K562 (cell line): ENCODE measurements around the gene CACNA2D3. TPM values are rescaled to one million over a fixed set of nuclear protein-coding genes. Genes with fewer than 3 reads are reported as not detected.

Source experiments
- ATAC-seq: fragments of 200-7000 bp; cut with Tn5 transposase; 3 replicates; pipeline ENCODE4 v1.9.1; 2020; ENCODE audit warnings: moderate library complexity
- BruUV-seq: library from RNA; stranded (reverse); fragments of 400-500 nt; replicated peaks from 2 replicates; lab custom pipeline; 2021; lab: Mats Ljungman, UMichigan
- CTCF ChIA-PET: fragments of 300-600 bp; formaldehyde crosslinking; extraction: SDS; loops from one replicate; lab custom pipeline; 2021; ENCODE audit warnings: low intra/inter-chr PET ratio; lab: Yijun Ruan, JAX
- POLR2A ChIA-PET: fragments of 300-600, 350-650 bp; sonication (Branson Sonifier 250); formaldehyde crosslinking; extraction: SDS; loops from one replicate; lab custom pipeline; 2021; ENCODE audit warnings: antibody characterized with exemption, inconsistent platforms; lab: Yijun Ruan, JAX
- DNase-seq, 4 experiments: peaks; one replicate each; pipeline versions ENCODE4 v3.0.0 to v3.0.0-alpha.2; 2011 to 2018; ENCODE audit warnings: low spot score in 3 of 4, mixed read lengths in 3 of 4; ENCODE audit errors: extremely low read depth in 1 of 4
- FAIRE-seq: peaks from 2 replicates; lab custom pipeline; 2011; peaks lifted over from hg19 to GRCh38; lab: Jason Lieb, UNC
- H2AFZ ChIP-seq: 2 replicates; pipeline ENCODE4 v1.6.0; 2011; ENCODE audit warnings: low read depth, low read length, control low read depth, inconsistent platforms
- H3K27ac ChIP-seq: fragments of 200-600 bp; 3 replicates; pipeline ENCODE4 v1.8.0; 2011; ENCODE audit warnings: low read depth, mild to moderate bottlenecking, control low read depth, inconsistent platforms, low read length, moderate library complexity, mixed read lengths; ENCODE audit errors: extremely low read depth
- H3K27me3 ChIP-seq, 2 experiments: fragments of 300-600 bp in 1 of 2; 2 replicates in 1 of 2; 3 replicates in 1 of 2; pipeline versions ENCODE4 v1.6.0 to v1.8.0; 2011; ENCODE audit warnings: inconsistent platforms in 2 of 2, low read length in 2 of 2, mild to moderate bottlenecking in 1 of 2, mixed read lengths in 1 of 2, moderate library complexity in 1 of 2; ENCODE audit not compliant: control insufficient read depth in 2 of 2, insufficient read depth in 2 of 2
- H3K36me3 ChIP-seq: fragments of 300-600 bp; 3 replicates; pipeline ENCODE4 v1.8.0; 2011; ENCODE audit warnings: mild to moderate bottlenecking, low read length, inconsistent platforms; ENCODE audit not compliant: control insufficient read depth, insufficient read depth
- H3K4me1 ChIP-seq, 2 experiments: fragments of 200-600 bp in 1 of 2; replicated peaks in 1 of 2; 2 replicates in 1 of 2; 3 replicates in 1 of 2; pipeline versions ENCODE4 v1.5.1 to v1.8.0; 2011; ENCODE audit warnings: inconsistent platforms in 2 of 2, low read length in 2 of 2, mild to moderate bottlenecking in 1 of 2, mixed read lengths in 1 of 2, moderate library complexity in 1 of 2; ENCODE audit not compliant: control insufficient read depth in 2 of 2, insufficient read depth in 2 of 2
- H3K4me2 ChIP-seq: 2 replicates; pipeline ENCODE4 v1.6.1; 2011; ENCODE audit warnings: low read length, control low read depth, inconsistent platforms, mixed read lengths; ENCODE audit not compliant: insufficient read depth
- H3K4me3 ChIP-seq: fragments of 200-600 bp; sonication (generic), shearing (Covaris generic); 2 replicates; pipeline ENCODE4 v1.5.1; 2016; ENCODE audit warnings: control low read depth, inconsistent platforms
- H3K79me2 ChIP-seq: fragments of 200-600 bp; 3 replicates; pipeline ENCODE4 v1.8.0; 2011; ENCODE audit warnings: low read length, inconsistent platforms; ENCODE audit not compliant: control insufficient read depth, insufficient read depth
- H3K9ac ChIP-seq, 2 experiments: 2 replicates each; pipeline versions ENCODE4 v1.6.0 to v1.6.1; 2011; ENCODE audit warnings: low read depth in 2 of 2, low read length in 2 of 2, control low read depth in 1 of 2, inconsistent platforms in 1 of 2, mild to moderate bottlenecking in 1 of 2, mixed read lengths in 1 of 2; ENCODE audit not compliant: insufficient read depth in 1 of 2
- H3K9me1 ChIP-seq: one replicate; pipeline ENCODE4 v1.6.0; 2011; ENCODE audit warnings: inconsistent platforms, mild to moderate bottlenecking, low read length, moderate library complexity; ENCODE audit not compliant: control insufficient read depth, insufficient read depth
- H3K9me3 ChIP-seq: replicated peaks from 2 replicates; pipeline ENCODE4 v1.5.1; 2011; ENCODE audit warnings: low read depth, low read length, inconsistent platforms; ENCODE audit not compliant: control insufficient read depth, insufficient read depth
- H4K20me1 ChIP-seq: replicated peaks from 2 replicates; pipeline ENCODE4 v1.6.1; 2011; ENCODE audit warnings: low read length, inconsistent platforms, mixed read lengths; ENCODE audit not compliant: control insufficient read depth, insufficient read depth
- CEBPB ChIP-seq: fragments of 450-650 bp; IDR thresholded peaks from 2 replicates; pipeline ENCODE4 v1.6.1; 2016; ENCODE audit warnings: missing genetic modification characterization, missing compliant biosample characterization
- E2F6 ChIP-seq, 2 experiments: IDR thresholded peaks; 2 replicates each; pipeline ENCODE4 v1.6.1; 2011; ENCODE audit warnings: borderline replicate concordance in 1 of 2, control low read depth in 1 of 2, low read depth in 1 of 2, low read length in 1 of 2, mild to moderate bottlenecking in 1 of 2, mixed read lengths in 1 of 2, moderate library complexity in 1 of 2; ENCODE audit not compliant: insufficient read depth in 1 of 2, insufficient read length in 1 of 2, poor library complexity in 1 of 2, severe bottlenecking in 1 of 2; ENCODE audit errors: extremely low read depth in 1 of 2
- MLLT1 ChIP-seq, 2 experiments: fragments of 450-650 bp; IDR thresholded peaks; 2 replicates each; pipeline ENCODE4 v1.6.1; 2016
- PURB ChIP-seq: sonication (generic); formaldehyde crosslinking; IDR thresholded peaks from 2 replicates; pipeline ENCODE4 v1.9.0; 2021; ENCODE audit warnings: low read depth, mild to moderate bottlenecking, missing genetic modification reagents
- USF1 ChIP-seq: sonication (generic); formaldehyde crosslinking; IDR thresholded peaks from 2 replicates; pipeline ENCODE4 v1.9.0; 2022; ENCODE audit warnings: mild to moderate bottlenecking, missing genetic modification reagents
- WHSC1 ChIP-seq: IDR thresholded peaks from one replicate; pipeline ENCODE4 v1.6.1; 2012; ENCODE audit warnings: low read length, control low read depth, inconsistent platforms
- WGBS: fragments of 100-300 bp; shearing (Covaris generic); methylation state at CpG from one replicate; pipeline ENCODE4 v1.1.6; 2016; ENCODE audit warnings: low coverage, mixed read lengths; ENCODE audit not compliant: insufficient coverage; ENCODE audit errors: missing lambda C conversion rate; 5-methylcytosine and 5-hydroxymethylcytosine counted together
- in situ Hi-C: fragments of 300-500 bp; cut with MboI; formaldehyde crosslinking; loops from 4 replicates; pipeline ENCODE4 v1.15.0; 2018; ENCODE audit warnings: inconsistent platforms, mixed read lengths
- intact Hi-C: fragments of 100-400 bp; cut with micrococcal nuclease; formaldehyde crosslinking; loops from 2 replicates; pipeline ENCODE4 v1.14.2; 2022
- polyA plus RNA-seq, 8 experiments: library from polyadenylated mRNA; depleted of rRNA in 4 of 8; stranded (reverse) in 5 of 8; unstranded in 3 of 8; fragments of >200 nt; fragmentation: Nextera tagmentation in 2 of 8; fragmentation: Illumina TruSeq in 1 of 8; extraction: Ambion mirVana in 2 of 8; extraction: Trizol in 1 of 8; gene quantifications; 2 replicates each; pipeline versions ENCODE4 v1.2.1 to v1.2.3, GENCODE V29; 2011 to 2014; ENCODE audit warnings: inconsistent platforms in 1 of 8, missing spikeins in 1 of 8
- total RNA-seq, 7 experiments: library from RNA; depleted of rRNA in 6 of 7; stranded (reverse); fragments of >200 nt in 6 of 7; fragmentation: Illumina TruSeq in 2 of 7; extraction: Trizol in 2 of 7; gene quantifications; 2 replicates each; pipeline versions ENCODE4 v1.2.1 to v1.2.3, GENCODE V29; 2011 to 2021; ENCODE audit warnings: low replicate concordance in 1 of 7

CACNA2D3 gene
- total and polyA plus RNA-seq, 9 of the 15 experiments (the other 6 are each of a cell fraction or from before 2014, with no cell fraction given), result 0.01 TPM; not detected in 8

GRCh38 chr3:54202651-54203248, 80.4 kb downstream of the CACNA2D3 start:
- ATAC-seq (no peak), DNase-seq (no peak), FAIRE-seq (no peak)
- TF ChIP-seq PURB (CRISPR knock-in tag), result no peak
- TF ChIP-seq CEBPB, result no peak
- no peak for TF ChIP-seq E2F6 (IDR thresholded peaks at IDR 0.05; ENCODE audit: borderline replicate concordance in 1 of 2, extremely low read depth in 1 of 2, insufficient read depth in 1 of 2, insufficient read length in 1 of 2, low read depth in 1 of 2, low read length in 1 of 2, poor library complexity in 1 of 2, severe bottlenecking in 1 of 2)
- no peak for TF ChIP-seq MLLT1 (IDR thresholded peaks at IDR 0.05)
- TF ChIP-seq USF1 (CRISPR knock-in tag), result no peak
- no peak for TF ChIP-seq WHSC1
- ChIA-PET POLR2A (no interaction called here), CTCF (no interaction called here)
- no peaks in the 10 kb centered on the region for H3K36me3 ChIP-seq
- no peak overlapping the region for H3K27ac ChIP-seq
- H3K9me3 ChIP-seq, result no peaks in the 10 kb centered on the region
- H3K4me2 ChIP-seq, result no peak overlapping the region
- no peaks in the 10 kb centered on the region for H3K4me1 ChIP-seq
- H3K4me3 ChIP-seq, result no peak overlapping the region
- in situ Hi-C loops (no loop called here), intact Hi-C loops (no loop called here)
- 0% methylated on average over 5 of the region's 5 CpGs for whole genome bisulfite sequencing
- no peaks in the 10 kb centered on the region for H3K79me2 ChIP-seq
- no peaks in the 10 kb centered on the region for H4K20me1 ChIP-seq
- no TSS peak for BruUV-seq
- no peaks in the 10 kb centered on the region; a peak in 1 of 5 replicates for H3K27me3 ChIP-seq
- H2AFZ ChIP-seq, result no peak overlapping the region
- no peaks in the 10 kb centered on the region for H3K9me1 ChIP-seq
- H3K9ac ChIP-seq, result no peak overlapping the region
